ENCODE results near the gene FNDC5. TPM values are rescaled to one million over a fixed set of nuclear protein-coding genes. Genes with fewer than 3 reads are reported as not detected.

FNDC5 gene
- polyA plus RNA-seq, 1 donor (not counting 4 experiments of a cell fraction or from before 2014, with no cell fraction given) = not detected

- Histone ChIP-seq H4K20me1 (ENCODE audit: control insufficient read depth, extremely low read depth, insufficient read depth, low read length) (no peaks in the 10 kb centered on the region), H3K27me3 (ENCODE audit: control insufficient read depth, extremely low read depth, insufficient read depth, low read length) (no peaks in the 10 kb centered on the region), H3K4me2 (ENCODE audit: control insufficient read depth, extremely low read depth, insufficient read depth, low read depth, low read length) (no peak overlapping the region), H3K9me3 (ENCODE audit: control insufficient read depth, low read depth, low read length) (no peaks in the 10 kb centered on the region), H3K4me3 (ENCODE audit: control insufficient read depth in 2 of 3, extremely low read depth in 1 of 3, insufficient read depth in 2 of 3, low read depth in 1 of 3, low read length in 3 of 3) (no peak overlapping the region), H3K36me3 (ENCODE audit: control insufficient read depth in 2 of 2, extremely low read depth in 1 of 2, insufficient read depth in 2 of 2, low read length in 2 of 2) (peaks cover 1 to 13% of the 10 kb centered on the region in 2 experiments), H3K9me1 (ENCODE audit: control insufficient read depth, extremely low read depth, insufficient read depth, low read length) (no peaks in the 10 kb centered on the region), H3K79me2 (ENCODE audit: control insufficient read depth, insufficient read depth, low read length) (no peaks in the 10 kb centered on the region), H3K27ac (ENCODE audit: control insufficient read depth, insufficient read depth, low read length) (no peak overlapping the region), H3K9ac (ENCODE audit: control insufficient read depth, extremely low read depth, insufficient read depth, low read length) (no peak overlapping the region), H2AFZ (ENCODE audit: control insufficient read depth, low read length) (no peak overlapping the region), H3K4me1 (ENCODE audit: control insufficient read depth, extremely low read depth, insufficient read depth, low read length) (peaks cover 14% of the 10 kb centered on the region)
- no peak for TF ChIP-seq EZH2 (IDR thresholded peaks at IDR 0.05; ENCODE audit: low read length)
- TF ChIP-seq CTCF (optimal IDR thresholded peaks at IDR 0.05 in 1 of 3, IDR thresholded peaks at IDR 0.05 in 1 of 3, conservative IDR thresholded peaks at IDR 0.05 in 1 of 3; ENCODE audit: extremely low read depth in 1 of 3, insufficient read depth in 2 of 3, low read length in 3 of 3) = no peak
- DNase-seq (ENCODE audit: low read depth, low spot score) = no peak
- no peak for FAIRE-seq
- dilution Hi-C loops (cut with MboI; ENCODE audit: extremely low pct_ligation_motif_present, low sequenced_read_pairs) = no loop called here
These were observed 12.6 kb downstream of the FNDC5 start for GRCh38 chr1:32858136-32858535.

- H3K79me2 ChIP-seq (ENCODE audit: control insufficient read depth, insufficient read depth, low read length) = no peaks in the 10 kb centered on the region
- H4K20me1 ChIP-seq (ENCODE audit: control insufficient read depth, extremely low read depth, insufficient read depth, low read length) = no peaks in the 10 kb centered on the region
- FAIRE-seq (no peak), DNase-seq (ENCODE audit: low read depth, low spot score) (no peak)
- no peak overlapping the region for H3K4me3 ChIP-seq (ENCODE audit: control insufficient read depth in 2 of 3, extremely low read depth in 1 of 3, insufficient read depth in 2 of 3, low read depth in 1 of 3, low read length in 3 of 3)
- H3K27ac ChIP-seq (ENCODE audit: control insufficient read depth, insufficient read depth, low read length) = no peak overlapping the region
- dilution Hi-C loops (cut with MboI; ENCODE audit: extremely low pct_ligation_motif_present, low sequenced_read_pairs) = no loop called here
- peaks cover 9% of the 10 kb centered on the region for H3K4me1 ChIP-seq (ENCODE audit: control insufficient read depth, extremely low read depth, insufficient read depth, low read length)
- H3K4me2 ChIP-seq (ENCODE audit: control insufficient read depth, extremely low read depth, insufficient read depth, low read depth, low read length) = no peak overlapping the region
- H2AFZ ChIP-seq (ENCODE audit: control insufficient read depth, low read length) = no peak overlapping the region
- no peaks in the 10 kb centered on the region for H3K9me3 ChIP-seq (ENCODE audit: control insufficient read depth, low read depth, low read length)
- no peaks in the 10 kb centered on the region for H3K27me3 ChIP-seq (ENCODE audit: control insufficient read depth, extremely low read depth, insufficient read depth, low read length)
- no peak overlapping the region for H3K9ac ChIP-seq (ENCODE audit: control insufficient read depth, extremely low read depth, insufficient read depth, low read length)
- H3K9me1 ChIP-seq (ENCODE audit: control insufficient read depth, extremely low read depth, insufficient read depth, low read length) = no peaks in the 10 kb centered on the region
- TF ChIP-seq EZH2 (IDR thresholded peaks at IDR 0.05; ENCODE audit: low read length) (no peak), CTCF (optimal IDR thresholded peaks at IDR 0.05 in 1 of 3, IDR thresholded peaks at IDR 0.05 in 1 of 3, conservative IDR thresholded peaks at IDR 0.05 in 1 of 3; ENCODE audit: extremely low read depth in 1 of 3, insufficient read depth in 2 of 3, low read length in 3 of 3) (no peak)
- H3K36me3 ChIP-seq (ENCODE audit: control insufficient read depth in 2 of 2, extremely low read depth in 1 of 2, insufficient read depth in 2 of 2, low read length in 2 of 2) = peaks cover 3 to 13% of the 10 kb centered on the region in 2 experiments
These were observed 14.7 kb downstream of the FNDC5 start for GRCh38 chr1:32855861-32856617.

Measured in keratinocyte (primary cell).